Spinal cord (tissue), 10 donors: ENCODE measurements around the gene CEMP1. TPM values are rescaled to one million over a fixed set of nuclear protein-coding genes. Genes with fewer than 3 reads are reported as not detected.

ENCODE experiments used
- DNase-seq, 6 donors: peaks; one replicate each; pipeline versions ENCODE4 v3.0.0 to v3.0.0-alpha.2; 2013 to 2015; ENCODE audit warnings: low spot score in 6 of 6, low read depth in 4 of 6
- H3K27ac ChIP-seq: one replicate; pipeline ENCODE4 v1.5.1; 2013; ENCODE audit warnings: low read depth, low read length, control low read depth
- H3K27me3 ChIP-seq: one replicate; pipeline ENCODE4 v1.6.1; 2013; ENCODE audit warnings: low read length; ENCODE audit not compliant: control insufficient read depth, insufficient read depth
- H3K36me3 ChIP-seq: one replicate; pipeline ENCODE4 v1.6.1; 2013; ENCODE audit warnings: low read length; ENCODE audit not compliant: control insufficient read depth, insufficient read depth
- H3K4me1 ChIP-seq: one replicate; pipeline ENCODE4 v1.6.1; 2013; ENCODE audit warnings: low read length; ENCODE audit not compliant: control insufficient read depth, insufficient read depth
- H3K4me3 ChIP-seq: one replicate; pipeline ENCODE4 v1.5.1; 2013; ENCODE audit warnings: low read depth, low read length, control low read depth
- H3K9me3 ChIP-seq: one replicate; pipeline ENCODE4 v1.6.1; 2013; ENCODE audit warnings: low read length; ENCODE audit not compliant: control insufficient read depth, insufficient read depth
- WGBS: methylation state at CpG from one replicate; pipeline ENCODE4 v1.1.5; 2013; ENCODE audit warnings: missing lambda C conversion rate; ENCODE audit not compliant: insufficient coverage; 5-methylcytosine and 5-hydroxymethylcytosine counted together
- polyA plus RNA-seq, 2 donors: library from polyadenylated mRNA; unstranded; fragments of 120-200 nt; gene quantifications; one replicate each; pipeline ENCODE4 v1.2.1, GENCODE V29; 2013; ENCODE audit not compliant: insufficient read length in 2 of 2
- total RNA-seq, 2 donors: library from RNA; depleted of rRNA in 1 of 2; stranded (reverse); fragments of 120-200 nt in 1 of 2; fragments of >200 nt in 1 of 2; gene quantifications; one replicate each; pipeline versions ENCODE4 v1.2.3 to v1.2.4, GENCODE V29; 2013 to 2014
- donor health status: healthy.

Gene CEMP1
- total and polyA plus RNA-seq, 4 donors: 0.20 to 8.1 (median 3.5) TPM

GRCh38 chr16:2497116-2497630, 34.0 kb downstream of the CEMP1 start:
- no peak overlapping the region for H3K4me3 ChIP-seq
- no peaks in the 10 kb centered on the region for H3K9me3 ChIP-seq
- H3K27ac ChIP-seq: no peak overlapping the region
- H3K36me3 ChIP-seq: peaks cover 73% of the 10 kb centered on the region
- no peaks in the 10 kb centered on the region for H3K27me3 ChIP-seq
- peaks cover 21% of the 10 kb centered on the region for H3K4me1 ChIP-seq
- WGBS: 73% methylated on average over 19 of the region's 21 CpGs
- DNase-seq: no peak

GRCh38 chr16:2496223-2497115, 34.7 kb downstream of the CEMP1 start:
- H3K36me3 ChIP-seq: peaks cover 73% of the 10 kb centered on the region
- no peak overlapping the region for H3K27ac ChIP-seq
- peaks cover 14% of the 10 kb centered on the region for H3K4me1 ChIP-seq
- no peak for DNase-seq
- no peak overlapping the region for H3K4me3 ChIP-seq
- H3K27me3 ChIP-seq: no peaks in the 10 kb centered on the region
- no peaks in the 10 kb centered on the region for H3K9me3 ChIP-seq
- WGBS: 94% methylated on average over 62 of the region's 62 CpGs

- H3K9me3 ChIP-seq: no peaks in the 10 kb centered on the region
- no peak overlapping the region for H3K27ac ChIP-seq
- no peak for DNase-seq
- peaks cover 14% of the 10 kb centered on the region for H3K4me1 ChIP-seq
- H3K27me3 ChIP-seq: no peaks in the 10 kb centered on the region
- H3K4me3 ChIP-seq: no peak overlapping the region
- WGBS: 93% methylated on average over 5 of the region's 5 CpGs
- H3K36me3 ChIP-seq: peaks cover 66% of the 10 kb centered on the region
Observed at GRCh38 chr16:2495041-2495440, 36.2 kb downstream of the CEMP1 start.

- Histone ChIP-seq H3K27ac (no peak overlapping the region), H3K9me3 (no peaks in the 10 kb centered on the region), H3K4me3 (no peak overlapping the region), H3K27me3 (no peaks in the 10 kb centered on the region), H3K4me1 (peaks cover 14% of the 10 kb centered on the region), H3K36me3 (peaks cover 66% of the 10 kb centered on the region)
- no peak for DNase-seq
- WGBS: no CpG with 5 or more reads among the region's 5 CpGs
Observed at GRCh38 chr16:2494616-2495015, 36.6 kb downstream of the CEMP1 start.

GRCh38 chr16:2493605-2494004, 37.6 kb downstream of the CEMP1 start:
- WGBS: 87% methylated on average over 6 of the region's 6 CpGs

GRCh38 chr16:2492292-2492691, 38.9 kb downstream of the CEMP1 start:
- Histone ChIP-seq H3K9me3 (no peaks in the 10 kb centered on the region), H3K27ac (no peak overlapping the region), H3K27me3 (no peaks in the 10 kb centered on the region), H3K36me3 (peaks cover 50% of the 10 kb centered on the region), H3K4me1 (peaks cover 16% of the 10 kb centered on the region), H3K4me3 (no peak overlapping the region)
- no peak for DNase-seq
- WGBS: 90% methylated on average over 13 of the region's 13 CpGs

More at GRCh38 chr16:2493605-2494004, 37.6 kb downstream of the CEMP1 start:
- peaks cover 58% of the 10 kb centered on the region for H3K36me3 ChIP-seq
- no peaks in the 10 kb centered on the region for H3K27me3 ChIP-seq
- H3K4me1 ChIP-seq: peaks cover 10% of the 10 kb centered on the region
- H3K4me3 ChIP-seq: no peak overlapping the region
- H3K27ac ChIP-seq: no peak overlapping the region
- peak in 1 of 6 donors; percentile 47 for DNase-seq
- no peaks in the 10 kb centered on the region for H3K9me3 ChIP-seq

- 70% methylated on average over 12 of the region's 23 CpGs for WGBS
- Histone ChIP-seq H3K27me3 (no peaks in the 10 kb centered on the region), H3K36me3 (peaks cover 50% of the 10 kb centered on the region), H3K9me3 (no peaks in the 10 kb centered on the region), H3K4me1 (peaks cover 32% of the 10 kb centered on the region), H3K4me3 (no peak overlapping the region), H3K27ac (no peak overlapping the region)
- no peak for DNase-seq
Observed at GRCh38 chr16:2490190-2491105, 40.8 kb downstream of the CEMP1 start.

- peaks cover 34% of the 10 kb centered on the region for H3K4me1 ChIP-seq
- no peak for DNase-seq
- no peak overlapping the region for H3K4me3 ChIP-seq
- no peaks in the 10 kb centered on the region for H3K9me3 ChIP-seq
- H3K27ac ChIP-seq: no peak overlapping the region
- H3K27me3 ChIP-seq: no peaks in the 10 kb centered on the region
- WGBS: 91% methylated on average over 16 of the region's 16 CpGs
- peaks cover 54% of the 10 kb centered on the region for H3K36me3 ChIP-seq
Observed at GRCh38 chr16:2489581-2489980, 41.6 kb downstream of the CEMP1 start.

- Histone ChIP-seq H3K4me3 (no peak overlapping the region), H3K27me3 (no peaks in the 10 kb centered on the region), H3K27ac (no peak overlapping the region), H3K4me1 (peaks cover 50% of the 10 kb centered on the region), H3K9me3 (no peaks in the 10 kb centered on the region), H3K36me3 (peaks cover 64% of the 10 kb centered on the region)
- 75% methylated on average over 7 of the region's 15 CpGs for WGBS
- DNase-seq: no peak
Observed at GRCh38 chr16:2487903-2488531, 43.2 kb downstream of the CEMP1 start.
